MM.1S (cell line): ENCODE measurements around the gene RCOR1.

Experiments used
- CTCF ChIP-seq: fragments of 300-600 bp; sonication (generic); IDR thresholded peaks from 2 replicates; pipeline ENCODE4 v1.5.1; 2016; ENCODE audit warnings: antibody characterized with exemption, low read length, mixed read lengths
- EZH2 ChIP-seq: fragments of 300-600 bp; sonication (generic); optimal IDR thresholded peaks from 2 replicates; pipeline ENCODE3; 2017; ENCODE audit warnings: low read depth, mild to moderate bottlenecking, antibody characterized with exemption, low read length, mixed read lengths
- EZH2phosphoT487 ChIP-seq: fragments of 300-600 bp; sonication (generic); IDR thresholded peaks from 2 replicates; pipeline ENCODE4 v1.6.1; 2018; ENCODE audit warnings: antibody characterized with exemption, low read length

- TF ChIP-seq CTCF (no peak), EZH2 (no peak), EZH2phosphoT487 (no peak)
These were observed 171.8 kb downstream of the RCOR1 start for GRCh38 chr14:102764220-102764671.
